ENCODE measurements around the gene RMDN3. TPM values are rescaled to one million over a fixed set of nuclear protein-coding genes. Genes with fewer than 3 reads are reported as not detected.

RMDN3 gene
- total RNA-seq, 1 experiment from 2014 or later: 15.7 TPM

- no TSS peak for BruUV-seq (replicated peaks)
Observed at GRCh38 chr15:40695469-40695890, 59.6 kb downstream of the RMDN3 start.

DNA sequence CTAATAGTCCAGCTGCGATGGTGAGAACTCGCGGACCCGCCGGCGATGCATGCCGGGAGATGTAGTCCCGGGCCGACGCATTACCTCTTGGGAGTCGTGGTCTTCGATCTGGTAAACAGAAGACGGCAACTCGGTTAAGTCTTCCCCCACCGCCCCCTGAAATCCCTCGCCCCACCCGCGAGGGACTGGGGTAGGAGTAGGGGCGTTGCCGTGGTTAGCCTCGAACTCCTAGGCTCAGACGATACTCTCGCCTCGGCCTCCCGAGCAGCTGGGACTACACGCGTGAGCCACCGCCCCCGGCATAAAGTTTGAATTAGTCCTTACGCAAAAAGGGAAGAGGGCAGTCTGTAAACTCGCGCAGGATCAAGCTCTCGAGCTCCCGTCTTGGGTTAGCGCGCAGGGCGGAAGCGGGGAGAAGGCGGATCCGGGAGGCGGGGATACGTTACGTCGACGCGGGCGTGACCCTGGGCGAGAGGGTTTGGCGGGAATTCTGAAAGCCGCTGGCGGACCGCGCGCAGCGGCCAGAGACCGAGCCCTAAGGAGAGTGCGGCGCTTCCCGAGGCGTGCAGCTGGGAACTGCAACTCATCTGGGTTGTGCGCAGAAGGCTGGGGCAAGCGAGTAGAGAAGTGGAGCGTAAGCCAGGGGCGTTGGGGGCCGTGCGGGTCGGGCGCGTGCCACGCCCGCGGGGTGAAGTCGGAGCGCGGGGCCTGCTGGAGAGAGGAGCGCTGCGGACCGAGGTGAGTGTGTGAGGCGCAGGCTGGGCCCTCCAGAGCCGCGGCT is 60.2 kb downstream of the RMDN3 start, which contains the start of gene RAD51:
Gene RAD51 (plus strand): TSS at position 487 of the 781 bp plus-strand sequence. CDS start 3,585 bp downstream, outside the sequence.
- Histone ChIP-seq H3K9me3 (ENCODE audit: insufficient read depth, low read depth) (no peaks in the 10 kb centered on the region), H3K4me2 (peak within 1 kb of the TSS; percentile 77), H3F3A (ENCODE audit: insufficient read depth, low read depth) (peaks cover 7% of the 10 kb centered on the region), H3K36me3 (ENCODE audit: low read depth) (no peaks in the 10 kb centered on the region), H3K27me3 (ENCODE audit: insufficient read depth, low read depth) (no peaks in the 10 kb centered on the region), H3K9me2 (ENCODE audit: insufficient read depth) (no peaks in the 10 kb centered on the region), H3K27ac (peak within 1 kb of the TSS; percentile 78), H2AFZ (peak within 1 kb of the TSS; percentile 83), H4K20me1 (ENCODE audit: insufficient read depth) (no peaks in the 10 kb centered on the region), H3K4me1 (replicated peaks; ENCODE audit: insufficient read depth) (peaks cover 19% of the 10 kb centered on the region), H3K79me2 (ENCODE audit: low read depth) (peaks cover 18% of the 10 kb centered on the region), H3K4me3 (peak within 1 kb of the TSS; percentile 88)
- no TSS peak for BruUV-seq (replicated peaks)
- TF ChIP-seq, protein P1, sequence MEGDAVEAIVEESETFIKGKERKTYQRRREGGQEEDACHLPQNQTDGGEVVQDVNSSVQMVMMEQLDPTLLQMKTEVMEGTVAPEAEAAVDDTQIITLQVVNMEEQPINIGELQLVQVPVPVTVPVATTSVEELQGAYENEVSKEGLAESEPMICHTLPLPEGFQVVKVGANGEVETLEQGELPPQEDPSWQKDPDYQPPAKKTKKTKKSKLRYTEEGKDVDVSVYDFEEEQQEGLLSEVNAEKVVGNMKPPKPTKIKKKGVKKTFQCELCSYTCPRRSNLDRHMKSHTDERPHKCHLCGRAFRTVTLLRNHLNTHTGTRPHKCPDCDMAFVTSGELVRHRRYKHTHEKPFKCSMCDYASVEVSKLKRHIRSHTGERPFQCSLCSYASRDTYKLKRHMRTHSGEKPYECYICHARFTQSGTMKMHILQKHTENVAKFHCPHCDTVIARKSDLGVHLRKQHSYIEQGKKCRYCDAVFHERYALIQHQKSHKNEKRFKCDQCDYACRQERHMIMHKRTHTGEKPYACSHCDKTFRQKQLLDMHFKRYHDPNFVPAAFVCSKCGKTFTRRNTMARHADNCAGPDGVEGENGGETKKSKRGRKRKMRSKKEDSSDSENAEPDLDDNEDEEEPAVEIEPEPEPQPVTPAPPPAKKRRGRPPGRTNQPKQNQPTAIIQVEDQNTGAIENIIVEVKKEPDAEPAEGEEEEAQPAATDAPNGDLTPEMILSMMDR (conservative IDR thresholded peaks at IDR 0.05): no peak
- no peak for TF ChIP-seq EZH2 (IDR thresholded peaks at IDR 0.05; ENCODE audit: low read depth)
- peak; percentile 83 to 90 for DNase-seq
- intact Hi-C loops (cut with micrococcal nuclease; ENCODE audit: unreplicated experiment): loop anchor here (2.0 kb wide), 1 partner anchor 82 kb away; no protein-coding TSS in a partner anchor
- CTCF ChIA-PET: interaction anchor here (0.6 to 1.3 kb wide), 2 partner anchors 104 to 105 kb away, joined by 3 to 7 read pairs; no protein-coding TSS in a partner anchor
- POLR2A ChIA-PET (ENCODE audit: unreplicated experiment): interaction anchor here (0.6 to 0.8 kb wide), 3 partner anchors 56 to 167 kb away, joined by 3 to 10 read pairs (median 8); no protein-coding TSS in a partner anchor

More at GRCh38 chr15:40695469-40695890, 59.6 kb downstream of the RMDN3 start:
- CTCF ChIA-PET: no interaction called here
- no peak for DNase-seq
- Histone ChIP-seq H3K4me2 (peak overlapping the region; percentile 77), H3K27ac (peak overlapping the region; percentile 78; the same call in 1 of the 2 replicates), H3K36me3 (ENCODE audit: low read depth) (no peaks in the 10 kb centered on the region), H3K79me2 (ENCODE audit: low read depth) (peaks cover 18% of the 10 kb centered on the region), H3K9me2 (ENCODE audit: insufficient read depth) (no peaks in the 10 kb centered on the region), H3K27me3 (ENCODE audit: insufficient read depth, low read depth) (no peaks in the 10 kb centered on the region), H2AFZ (peak overlapping the region; percentile 83), H4K20me1 (ENCODE audit: insufficient read depth) (no peaks in the 10 kb centered on the region), H3K4me1 (replicated peaks; ENCODE audit: insufficient read depth) (peaks cover 16% of the 10 kb centered on the region), H3K9me3 (ENCODE audit: insufficient read depth, low read depth) (no peaks in the 10 kb centered on the region), H3K4me3 (peak overlapping the region; percentile 88), H3F3A (ENCODE audit: insufficient read depth, low read depth) (peaks cover 3% of the 10 kb centered on the region; the same call in 1 of the 2 replicates)
- intact Hi-C loops (cut with micrococcal nuclease; ENCODE audit: unreplicated experiment): loop anchor here (2.0 kb wide), 1 partner anchor 81 kb away; no protein-coding TSS in a partner anchor
- POLR2A ChIA-PET (ENCODE audit: unreplicated experiment): no interaction called here
- TF ChIP-seq, protein P1 (conservative IDR thresholded peaks at IDR 0.05): no peak
- TF ChIP-seq EZH2 (IDR thresholded peaks at IDR 0.05; ENCODE audit: low read depth): no peak

DNA sequence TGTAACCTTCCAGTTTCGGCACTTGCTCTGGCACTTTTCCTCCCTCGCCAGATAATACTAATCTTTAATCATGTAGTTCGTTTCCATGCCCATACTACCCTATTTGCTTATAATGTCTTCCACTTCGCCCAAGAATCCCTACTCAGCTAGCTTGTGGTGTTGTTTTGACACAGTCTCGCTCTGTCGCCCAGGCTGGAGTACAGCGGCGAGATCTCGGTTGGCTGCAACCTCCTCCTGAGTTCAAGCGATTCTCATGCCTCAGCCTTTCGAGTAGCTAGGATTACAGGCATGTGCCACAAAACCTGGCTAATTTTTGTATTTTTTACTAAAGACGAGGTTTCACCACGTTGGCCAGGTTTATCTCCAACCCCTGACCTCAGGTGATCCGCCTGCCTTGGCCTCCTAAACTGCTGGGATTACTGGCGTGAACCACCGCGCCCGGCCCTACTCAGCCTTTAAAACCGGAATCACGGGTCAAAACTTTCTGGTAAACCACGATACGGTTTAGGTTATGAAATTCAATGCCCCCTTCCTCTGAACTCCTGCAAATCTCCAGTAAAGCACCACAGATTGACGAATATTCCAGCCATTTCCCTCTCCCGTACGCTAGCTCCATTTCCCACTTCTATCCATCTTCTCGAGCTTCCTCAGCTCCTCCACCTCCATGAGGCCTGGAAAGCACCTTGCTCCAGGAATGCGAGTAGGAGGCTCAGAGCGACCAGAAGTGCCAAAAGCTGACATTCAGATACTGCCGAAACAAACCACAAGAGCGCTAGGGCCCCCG is 61.0 kb downstream of the RMDN3 start:
- Histone ChIP-seq H2AFZ (peak overlapping the region; percentile 83), H4K20me1 (ENCODE audit: insufficient read depth) (no peaks in the 10 kb centered on the region), H3K27ac (peak overlapping the region; percentile 78), H3K4me3 (peak overlapping the region; percentile 88), H3K27me3 (ENCODE audit: insufficient read depth, low read depth) (no peaks in the 10 kb centered on the region), H3K36me3 (ENCODE audit: low read depth) (no peaks in the 10 kb centered on the region), H3K79me2 (ENCODE audit: low read depth) (peaks cover 18% of the 10 kb centered on the region), H3K9me2 (ENCODE audit: insufficient read depth) (no peaks in the 10 kb centered on the region), H3K4me2 (peak overlapping the region; percentile 77), H3K9me3 (ENCODE audit: insufficient read depth, low read depth) (no peaks in the 10 kb centered on the region), H3K4me1 (replicated peaks; ENCODE audit: insufficient read depth) (peaks cover 27% of the 10 kb centered on the region), H3F3A (ENCODE audit: insufficient read depth, low read depth) (peaks cover 12% of the 10 kb centered on the region)
- DNase-seq: no peak
- intact Hi-C loops (cut with micrococcal nuclease; ENCODE audit: unreplicated experiment): loop anchor here (2.0 kb wide), 1 partner anchor 83 kb away; no protein-coding TSS in a partner anchor
- ChIA-PET CTCF (interaction anchor here (0.6 to 1.3 kb wide), 2 partner anchors 103 to 104 kb away, joined by 3 to 7 read pairs; no protein-coding TSS in a partner anchor), POLR2A (ENCODE audit: unreplicated experiment) (interaction anchor here (0.6 to 0.8 kb wide), 3 partner anchors 57 to 168 kb away, joined by 3 to 10 read pairs (median 8); no protein-coding TSS in a partner anchor)
- TF ChIP-seq, protein P1 (conservative IDR thresholded peaks at IDR 0.05): no peak
- TF ChIP-seq EZH2 (IDR thresholded peaks at IDR 0.05; ENCODE audit: low read depth): no peak
- BruUV-seq (replicated peaks): TSS peak; percentile 57

Measured in PC-9 (cell line).